ENCODE data around the gene VAV3.

VAV3 gene

GRCh38 chr1:107972391-107973180 lies 7.6 kb upstream of the VAV3 start:
- DNase-seq, result no peak

- DNase-seq, result no peak
Measured at GRCh38 chr1:107966550-107966949, 1.6 kb upstream of the VAV3 start.

- DNase-seq, result no peak
Measured at GRCh38 chr1:107964336-107965109, 457 bp downstream of the VAV3 start.

- no peak for DNase-seq
Measured at GRCh38 chr1:107963601-107964335, 1.2 kb downstream of the VAV3 start.

GRCh38 chr1:107963008-107963407 lies 2.0 kb downstream of the VAV3 start:
- DNase-seq, result no peak

DNA sequence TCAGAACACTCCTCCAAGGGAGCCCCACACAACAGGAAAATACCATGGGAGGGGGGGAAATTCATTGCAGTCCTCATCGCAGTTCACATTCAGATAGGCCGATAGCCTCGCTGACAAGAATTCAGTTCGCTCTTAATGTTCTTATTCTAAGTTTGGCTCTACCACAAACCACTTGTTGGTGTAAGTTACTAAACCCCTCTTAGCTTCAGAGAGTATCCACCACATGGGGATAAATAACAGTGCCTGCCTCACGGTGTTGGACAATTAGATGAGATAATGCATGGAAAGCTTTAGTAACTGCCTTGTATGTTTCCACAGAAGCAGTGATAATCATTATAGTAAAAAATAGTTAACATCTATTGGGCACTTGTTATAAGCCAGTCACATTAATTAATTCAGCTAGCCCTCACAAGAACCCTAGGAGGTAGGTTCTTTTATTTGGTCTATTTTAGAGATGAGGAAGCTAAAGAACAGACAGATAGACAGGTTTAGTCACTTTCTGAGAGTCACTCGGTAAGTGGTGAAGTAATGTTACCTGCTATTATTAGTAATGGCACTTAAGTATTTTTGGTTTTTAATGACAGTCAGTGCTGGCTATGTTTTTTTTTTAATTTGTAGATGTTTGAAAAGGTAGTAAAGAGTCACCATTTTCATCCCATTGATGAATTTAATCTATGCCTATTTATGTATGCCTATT lies 10.1 kb downstream of the VAV3 start:
- DNase-seq, result no peak

GRCh38 chr1:107954126-107954525 lies 10.9 kb downstream of the VAV3 start:
- no peak for DNase-seq

- DNase-seq, result no peak
Measured at GRCh38 chr1:107953556-107953955, 11.4 kb downstream of the VAV3 start.

GRCh38 chr1:107952989-107953388 lies 12.0 kb downstream of the VAV3 start:
- DNase-seq, result no peak

- DNase-seq, result no peak
Measured at GRCh38 chr1:107950464-107950863, 14.5 kb downstream of the VAV3 start.

DNA sequence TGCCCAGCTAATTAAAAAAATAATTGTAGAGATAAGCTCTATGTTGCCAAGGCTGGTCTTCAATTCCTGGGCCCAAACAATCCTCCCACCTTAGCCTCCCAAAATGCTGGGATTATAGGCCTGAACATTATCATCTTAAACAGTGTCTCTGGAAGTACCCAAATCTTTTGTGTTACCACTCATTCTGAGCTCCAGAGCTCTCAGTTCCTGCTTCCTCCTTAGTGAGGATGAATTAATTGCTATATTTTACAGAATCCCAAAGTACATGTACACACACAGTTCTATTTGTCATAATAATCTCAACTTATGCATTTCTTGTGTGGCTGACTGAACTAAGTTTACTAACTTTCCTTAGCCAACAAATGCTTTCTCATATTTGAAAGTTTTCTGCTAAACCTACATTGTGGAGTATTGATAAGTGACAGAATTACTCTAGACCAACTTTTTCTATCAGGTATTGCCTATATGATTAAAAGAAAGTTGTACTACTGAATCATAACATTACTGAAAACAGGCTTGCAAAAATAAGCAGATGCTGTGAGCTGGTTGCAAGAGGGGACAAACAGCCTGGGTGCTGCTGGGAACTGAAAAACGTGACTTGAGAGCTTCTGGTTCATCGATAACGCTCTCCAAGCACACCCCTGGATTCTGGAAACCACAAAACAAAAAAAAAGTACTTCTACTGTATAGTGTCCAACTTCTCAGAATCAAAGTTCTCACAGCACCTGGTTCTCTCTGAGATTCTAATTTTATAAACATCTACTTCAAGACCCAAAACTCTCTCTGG lies 15.3 kb downstream of the VAV3 start:
- no peak for DNase-seq

- DNase-seq, result no peak
Measured at GRCh38 chr1:107946794-107947193, 18.2 kb downstream of the VAV3 start.

DNA sequence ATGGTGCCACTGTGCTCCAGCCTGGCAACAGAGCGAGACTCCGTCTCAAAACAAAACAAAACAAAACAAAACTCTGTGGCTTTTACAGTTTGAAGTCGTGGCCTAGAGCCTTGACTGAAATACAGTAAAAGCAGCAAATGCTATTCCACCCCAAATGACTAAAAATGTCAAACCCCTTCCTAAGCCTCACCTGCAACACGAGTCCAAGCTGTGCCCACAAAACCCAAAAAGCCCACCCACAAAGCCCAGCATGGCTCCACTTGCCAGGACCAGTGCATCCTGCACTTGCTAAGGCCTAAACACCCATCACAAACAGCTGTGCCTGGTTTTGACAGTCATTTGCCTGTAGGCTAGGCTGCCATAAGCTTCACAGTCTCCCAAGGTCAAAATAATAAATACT lies 21.3 kb downstream of the VAV3 start:
- DNase-seq, result no peak

DNA sequence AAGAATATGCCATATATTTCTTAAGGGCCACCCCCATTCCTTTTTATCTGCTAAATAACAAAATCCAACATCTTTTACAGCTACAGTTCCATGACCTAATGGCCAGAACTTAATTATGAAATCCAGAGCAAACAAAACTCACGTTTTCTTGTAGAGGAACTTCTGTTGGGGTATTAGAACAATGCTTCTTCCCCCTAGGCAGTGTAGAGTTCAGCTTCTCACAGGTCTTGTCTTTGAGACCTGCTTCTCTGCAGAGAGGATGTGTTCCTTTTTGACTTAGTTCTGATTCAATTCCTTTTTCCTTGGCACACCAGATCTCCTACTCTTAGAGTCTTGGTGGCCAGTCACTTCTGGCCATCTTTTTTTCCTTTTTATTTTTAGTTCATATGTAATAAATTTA lies 22.2 kb downstream of the VAV3 start:
- DNase-seq, result no peak

DNA sequence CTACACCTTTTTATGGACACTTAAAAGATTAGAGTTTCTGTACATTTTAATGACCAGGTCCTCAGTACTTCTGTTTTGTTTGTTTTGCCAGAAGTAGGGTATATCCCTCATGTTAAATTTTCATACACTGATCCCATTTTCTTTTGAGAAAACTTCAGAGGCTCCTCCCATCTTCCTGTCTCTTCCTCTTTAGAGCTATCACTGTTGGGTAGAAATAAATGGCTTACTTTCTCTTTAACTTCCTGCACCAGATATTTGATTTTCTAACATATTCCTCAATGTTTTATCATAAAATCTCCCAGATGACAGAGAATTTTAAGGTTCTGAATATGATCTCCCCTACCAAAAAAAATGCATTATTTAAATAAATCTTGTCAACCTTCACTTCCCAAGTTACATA lies 23.4 kb downstream of the VAV3 start:
- DNase-seq, result no peak

GRCh38 chr1:107941123-107941522 lies 23.9 kb downstream of the VAV3 start:
- no peak for DNase-seq

GRCh38 chr1:107940701-107941100 lies 24.3 kb downstream of the VAV3 start:
- DNase-seq, result no peak

- DNase-seq, result no peak
Measured at GRCh38 chr1:107940017-107940577, 24.9 kb downstream of the VAV3 start.

- DNase-seq, result no peak
Measured at GRCh38 chr1:107939256-107939655, 25.7 kb downstream of the VAV3 start.

DNA sequence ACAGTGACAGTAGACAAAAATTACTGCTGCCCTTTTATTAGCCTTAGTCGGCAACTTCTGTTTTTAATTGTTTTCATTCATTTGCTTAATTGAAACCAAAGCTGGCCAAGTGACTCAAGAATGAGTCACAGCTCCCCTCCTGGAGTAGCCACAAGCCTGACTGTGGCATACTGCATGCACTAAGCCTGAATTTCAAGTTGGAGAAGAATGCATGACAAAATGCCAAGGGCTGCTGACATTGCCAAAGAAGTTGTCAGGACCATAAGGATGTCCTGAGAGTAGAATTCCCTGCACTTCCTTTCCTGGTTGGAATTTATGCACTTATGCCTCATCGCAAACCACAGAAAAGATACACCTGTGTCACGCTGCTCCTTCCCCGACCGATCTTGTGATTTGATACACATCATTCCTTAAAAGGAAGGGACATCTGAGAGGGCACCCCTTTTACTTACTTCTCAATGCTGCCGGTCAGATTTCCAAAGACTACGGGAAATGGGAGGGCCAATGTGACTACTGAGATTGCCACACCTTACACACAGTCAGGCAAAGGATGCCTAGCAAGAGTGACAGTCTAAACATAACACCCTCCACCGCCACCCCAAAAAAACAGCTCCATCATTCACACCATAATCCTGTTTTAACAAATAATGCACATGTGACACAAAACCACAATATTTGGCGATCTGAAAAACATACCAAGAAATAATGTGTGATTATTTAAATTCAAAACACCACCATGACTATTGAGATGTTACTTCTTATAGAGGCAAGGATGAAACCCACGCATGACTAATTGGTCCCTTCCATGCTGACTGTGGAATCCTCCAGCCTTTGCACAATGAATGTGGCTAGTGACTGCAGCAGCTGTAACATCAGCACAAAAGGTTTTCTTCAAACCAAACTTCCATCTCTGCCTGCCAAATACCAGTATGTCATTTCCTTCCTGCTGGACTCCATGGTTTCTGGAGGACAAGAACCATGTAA lies 28.2 kb downstream of the VAV3 start:
- no peak for DNase-seq
